Gastrocnemius medialis (tissue), 4 donors: ENCODE results near the gene EGFR. TPM values are rescaled to one million over a fixed set of nuclear protein-coding genes. Genes with fewer than 3 reads are reported as not detected.
A peak's percentile ranks its signal among the peaks of the same experiment; 100 is the strongest.

Source experiments
- ATAC-seq, 2 donors: fragments of 150-250 bp; one replicate each; pipeline ENCODE4 v1.9.1; 2016
- DNase-seq, 2 donors: peaks; one replicate each; pipeline ENCODE4 v3.0.0-alpha.2; 2019
- H3K27ac ChIP-seq, 4 donors: fragments of 200-600 bp; sonication (generic); 1 replicate in 1 of 4; 2 replicates in 3 of 4; pipeline ENCODE4 v1.5.1; 2016 to 2018; ENCODE audit warnings: mild to moderate bottlenecking in 2 of 4, moderate library complexity in 1 of 4
- H3K27me3 ChIP-seq, 3 donors: fragments of 200-600 bp; sonication (generic) in 2 of 3; 1 replicate in 1 of 3; 2 replicates in 2 of 3; pipeline versions ENCODE4 v1.5.1 to v1.6.0; 2016 to 2019; ENCODE audit warnings: mild to moderate bottlenecking in 1 of 3, moderate library complexity in 1 of 3
- H3K36me3 ChIP-seq, 2 donors: fragments of 200-600 bp; sonication (generic) in 1 of 2; one replicate each; pipeline ENCODE4 v1.5.1; 2017 to 2018
- H3K4me1 ChIP-seq, 2 donors: fragments of 200-600 bp; sonication (generic) in 1 of 2; one replicate each; pipeline ENCODE4 v1.5.1; 2016 to 2017; ENCODE audit warnings: mild to moderate bottlenecking in 2 of 2
- H3K4me3 ChIP-seq, 4 donors: fragments of 200-600 bp; sonication (generic) in 3 of 4; 1 replicate in 1 of 4; 2 replicates in 3 of 4; pipeline ENCODE4 v1.5.1; 2016 to 2019; ENCODE audit warnings: mild to moderate bottlenecking in 2 of 4
- H3K9me3 ChIP-seq, 3 donors: fragments of 200-600 bp; sonication (generic) in 2 of 3; 1 replicate in 1 of 3; 2 replicates in 2 of 3; pipeline ENCODE4 v1.5.1; 2016 to 2019
- POLR2A ChIP-seq, 2 donors: fragments of 450-650 bp; IDR thresholded peaks; one replicate each; pipeline ENCODE4 v1.6.1; 2017; ENCODE audit warnings: antibody characterized with exemption in 2 of 2, mild to moderate bottlenecking in 2 of 2, moderate library complexity in 2 of 2
- in situ Hi-C, 4 donors: fragments of 200-750 bp; cut with MboI; loops; one replicate each; pipeline versions ENCODE4 v1.15.0 to v1.8.0; 2017; ENCODE audit warnings: low sequenced_read_pairs in 4 of 4
- intact Hi-C: fragments of 100-400 bp; cut with DNase I; formaldehyde crosslinking; loops from one replicate; pipeline ENCODE4 v1.15.1; 2023; ENCODE audit warnings: low total_unique reads
- total RNA-seq, 4 donors: library from RNA; depleted of rRNA; stranded (reverse); fragments of >200 nt; gene quantifications; one replicate each; pipeline versions ENCODE4 v1.1.0 to v1.2.3, GENCODE V29; 2016
- TF ChIP-seq, protein P1 (sequence below), 5 experiments: fragments of 450-650 bp in 3 of 5; fragments of 200-600 bp in 2 of 5; sonication (generic) in 2 of 5; IDR thresholded peaks in 4 of 5; conservative IDR thresholded peaks in 1 of 5; 1 replicate in 4 of 5; 2 replicates in 1 of 5; pipeline ENCODE4 v1.5.1; 2016 to 2019; ENCODE audit warnings: antibody characterized with exemption in 5 of 5, mild to moderate bottlenecking in 3 of 5, moderate library complexity in 3 of 5

EGFR gene
- total RNA-seq, 4 donors from 2014 or later = 28.0 to 34.8 (median 29.4) TPM

DNA sequence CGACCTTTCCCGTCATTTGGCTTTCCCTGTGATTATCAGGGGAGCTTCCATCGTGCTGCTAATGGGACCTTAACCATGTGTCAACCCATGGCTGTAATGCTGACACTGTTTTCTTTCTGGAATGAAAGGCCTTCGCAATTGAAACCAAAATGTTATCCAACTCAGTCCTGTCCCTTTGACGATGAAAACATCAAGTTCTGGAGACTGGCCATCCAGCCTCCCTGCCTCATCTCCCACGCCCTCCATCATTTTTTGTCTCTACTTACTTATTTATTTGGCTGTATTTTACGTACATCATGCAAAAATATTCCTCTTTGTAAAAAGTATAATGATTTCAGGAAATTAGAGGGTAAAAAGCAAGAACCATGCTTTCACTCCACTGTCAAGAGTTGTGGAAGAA, 69.8 kb downstream of the EGFR start:
- TF ChIP-seq, protein P1, sequence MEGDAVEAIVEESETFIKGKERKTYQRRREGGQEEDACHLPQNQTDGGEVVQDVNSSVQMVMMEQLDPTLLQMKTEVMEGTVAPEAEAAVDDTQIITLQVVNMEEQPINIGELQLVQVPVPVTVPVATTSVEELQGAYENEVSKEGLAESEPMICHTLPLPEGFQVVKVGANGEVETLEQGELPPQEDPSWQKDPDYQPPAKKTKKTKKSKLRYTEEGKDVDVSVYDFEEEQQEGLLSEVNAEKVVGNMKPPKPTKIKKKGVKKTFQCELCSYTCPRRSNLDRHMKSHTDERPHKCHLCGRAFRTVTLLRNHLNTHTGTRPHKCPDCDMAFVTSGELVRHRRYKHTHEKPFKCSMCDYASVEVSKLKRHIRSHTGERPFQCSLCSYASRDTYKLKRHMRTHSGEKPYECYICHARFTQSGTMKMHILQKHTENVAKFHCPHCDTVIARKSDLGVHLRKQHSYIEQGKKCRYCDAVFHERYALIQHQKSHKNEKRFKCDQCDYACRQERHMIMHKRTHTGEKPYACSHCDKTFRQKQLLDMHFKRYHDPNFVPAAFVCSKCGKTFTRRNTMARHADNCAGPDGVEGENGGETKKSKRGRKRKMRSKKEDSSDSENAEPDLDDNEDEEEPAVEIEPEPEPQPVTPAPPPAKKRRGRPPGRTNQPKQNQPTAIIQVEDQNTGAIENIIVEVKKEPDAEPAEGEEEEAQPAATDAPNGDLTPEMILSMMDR (IDR thresholded peaks at IDR 0.05 in 4 of 5, conservative IDR thresholded peaks at IDR 0.05 in 1 of 5) = no peak
- TF ChIP-seq POLR2A (IDR thresholded peaks at IDR 0.05) = no peak
- peaks cover 34 to 53% of the 10 kb centered on the region in 2 donors for H3K4me1 ChIP-seq
- in situ Hi-C loops = no loop called here
- DNase-seq (no peak), ATAC-seq (no peak)
- no peaks in the 10 kb centered on the region for H3K36me3 ChIP-seq
- no peak overlapping the region for H3K4me3 ChIP-seq
- H3K27ac ChIP-seq = peak overlapping the region in 3 of 4 donors; percentile 29 to 38 (median 31)
- no peaks in the 10 kb centered on the region for H3K27me3 ChIP-seq
- no peaks in the 10 kb centered on the region for H3K9me3 ChIP-seq
- intact Hi-C loops = no loop called here

- H3K4me1 ChIP-seq = peaks cover 27 to 54% of the 10 kb centered on the region in 2 donors
- peak in 1 of 2 donors; percentile 65 for DNase-seq
- in situ Hi-C loops (no loop called here), intact Hi-C loops (loop anchor here (5.0 kb wide), 1 partner anchor 35 kb away; no protein-coding TSS in a partner anchor)
- H3K36me3 ChIP-seq = no peaks in the 10 kb centered on the region
- TF ChIP-seq, protein P1 (IDR thresholded peaks at IDR 0.05 in 4 of 5, conservative IDR thresholded peaks at IDR 0.05 in 1 of 5) = no peak
- peak in 1 of 2 donors; percentile 48 for TF ChIP-seq POLR2A (IDR thresholded peaks at IDR 0.05)
- H3K27me3 ChIP-seq = no peaks in the 10 kb centered on the region
- H3K4me3 ChIP-seq = no peak overlapping the region
- no peaks in the 10 kb centered on the region for H3K9me3 ChIP-seq
- peak; percentile 78 to 85 for ATAC-seq
- peak overlapping the region; percentile 68 to 73 (median 70) for H3K27ac ChIP-seq
Observed at GRCh38 chr7:55092186-55092974, 73.6 kb downstream of the EGFR start.

DNA sequence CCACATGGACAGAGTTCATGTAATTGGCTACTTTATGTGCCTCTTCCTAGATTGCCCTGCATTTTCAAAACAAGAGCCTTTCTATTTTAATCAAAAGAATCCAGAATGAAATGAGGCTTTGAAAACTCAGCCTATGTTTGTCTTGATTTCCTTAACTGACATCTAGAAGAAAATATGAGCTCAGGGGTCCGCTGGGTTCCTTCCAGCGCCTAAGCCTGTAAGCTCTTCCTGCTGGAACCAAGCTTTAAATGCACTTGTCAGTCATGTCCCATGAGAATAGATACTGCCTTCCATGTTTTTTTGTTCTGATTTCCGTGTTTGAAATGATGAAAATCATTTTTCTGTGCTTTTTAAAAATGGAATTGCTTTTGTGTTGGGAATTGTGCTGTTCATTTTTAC, 74.2 kb downstream of the EGFR start:
- no peak overlapping the region for H3K4me3 ChIP-seq
- peak overlapping the region; percentile 68 to 73 (median 70) for H3K27ac ChIP-seq
- no peaks in the 10 kb centered on the region for H3K27me3 ChIP-seq
- DNase-seq = no peak
- intact Hi-C loops (loop anchor here (5.0 kb wide), 1 partner anchor 34 kb away; no protein-coding TSS in a partner anchor), in situ Hi-C loops (no loop called here)
- TF ChIP-seq, protein P1 (IDR thresholded peaks at IDR 0.05 in 4 of 5, conservative IDR thresholded peaks at IDR 0.05 in 1 of 5) = no peak
- TF ChIP-seq POLR2A (IDR thresholded peaks at IDR 0.05) = no peak
- peaks cover 27 to 48% of the 10 kb centered on the region in 2 donors for H3K4me1 ChIP-seq
- H3K9me3 ChIP-seq = no peaks in the 10 kb centered on the region
- ATAC-seq = peak in 1 of 2 donors; percentile 2
- H3K36me3 ChIP-seq = no peaks in the 10 kb centered on the region

GRCh38 chr7:55093674-55094073, 74.9 kb downstream of the EGFR start:
- no peak for DNase-seq
- peaks cover 27 to 53% of the 10 kb centered on the region in 2 donors for H3K4me1 ChIP-seq
- no peaks in the 10 kb centered on the region for H3K27me3 ChIP-seq
- in situ Hi-C loops = no loop called here
- intact Hi-C loops = loop anchor here (5.0 kb wide), 1 partner anchor 34 kb away; no protein-coding TSS in a partner anchor
- ATAC-seq = peak in 1 of 2 donors; percentile 25
- TF ChIP-seq POLR2A (IDR thresholded peaks at IDR 0.05) = no peak
- TF ChIP-seq, protein P1 (IDR thresholded peaks at IDR 0.05 in 4 of 5, conservative IDR thresholded peaks at IDR 0.05 in 1 of 5) = no peak
- H3K27ac ChIP-seq = peak overlapping the region; percentile 68 to 73 (median 70)
- no peaks in the 10 kb centered on the region for H3K36me3 ChIP-seq
- H3K4me3 ChIP-seq = no peak overlapping the region
- no peaks in the 10 kb centered on the region for H3K9me3 ChIP-seq
